ENCODE data around the gene LIN7A.
A peak's percentile ranks its signal among the peaks of the same experiment; 100 is the strongest.

Gene LIN7A, protein sequence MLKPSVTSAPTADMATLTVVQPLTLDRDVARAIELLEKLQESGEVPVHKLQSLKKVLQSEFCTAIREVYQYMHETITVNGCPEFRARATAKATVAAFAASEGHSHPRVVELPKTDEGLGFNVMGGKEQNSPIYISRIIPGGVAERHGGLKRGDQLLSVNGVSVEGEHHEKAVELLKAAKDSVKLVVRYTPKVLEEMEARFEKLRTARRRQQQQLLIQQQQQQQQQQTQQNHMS

GRCh38 chr12:80937391-80938238, at the start of gene LIN7A:
TSS of gene LIN7A (minus strand) at chr12:80937934. CDS start at chr12:80937722, 212 bp downstream.
- no peak for ATAC-seq

DNA sequence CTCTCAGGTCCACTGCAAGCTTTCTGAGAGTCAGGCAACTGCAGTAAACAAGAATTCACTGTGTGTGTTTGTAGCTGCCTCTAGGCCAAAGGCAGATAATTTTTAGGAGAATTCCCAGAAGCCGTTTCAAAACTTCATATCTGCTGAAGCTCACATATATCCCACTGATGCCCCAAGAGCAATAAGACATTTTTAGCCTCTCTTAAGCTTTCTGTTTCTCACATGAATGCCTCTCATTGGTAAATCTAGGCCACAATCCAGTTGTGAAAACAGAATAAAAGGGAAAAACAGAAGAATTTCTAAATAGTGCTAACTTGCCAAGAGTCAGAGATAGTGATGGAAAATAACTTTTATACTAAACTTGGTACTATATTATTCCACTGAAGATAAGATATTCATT, 48.5 kb upstream of the LIN7A start:
- ATAC-seq: no peak

DNA sequence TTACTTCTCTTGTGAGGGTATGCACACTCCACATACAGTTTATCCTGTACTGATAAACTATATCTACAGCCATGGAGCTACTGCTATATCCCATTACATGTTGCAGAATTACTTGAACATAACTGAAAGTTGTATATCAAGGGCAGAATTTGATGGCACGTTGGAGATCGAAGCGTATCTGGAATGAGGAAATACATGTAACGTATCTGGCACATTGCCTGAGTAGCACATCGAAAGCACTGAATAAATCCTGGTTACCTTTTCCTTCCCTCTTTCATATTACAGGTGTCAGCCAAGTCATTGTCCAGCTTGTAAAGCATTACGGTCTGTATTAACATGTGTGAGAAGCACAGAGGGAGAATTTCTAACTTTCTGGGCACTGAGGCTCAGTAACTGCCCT, 42.1 kb upstream of the LIN7A start:
- ATAC-seq: no peak

DNA sequence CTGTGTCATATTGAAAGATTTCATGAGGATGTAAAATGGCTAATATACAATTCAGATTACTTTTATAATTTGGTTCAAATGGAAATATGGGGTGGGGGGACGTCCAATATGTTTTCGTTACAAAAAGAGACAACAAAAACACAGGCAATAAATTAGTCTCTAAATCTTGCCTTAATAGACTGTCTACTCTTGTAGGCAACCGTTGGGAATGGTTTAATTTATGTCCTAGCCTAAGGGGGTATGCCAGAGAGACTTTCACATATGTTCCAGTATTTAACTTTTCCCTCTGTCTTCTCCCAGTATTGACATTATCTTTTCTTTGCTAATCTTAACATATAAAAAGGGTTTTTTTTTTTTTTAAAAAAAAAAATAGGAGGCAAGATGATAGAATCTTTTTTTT, 41.5 kb upstream of the LIN7A start:
- no peak for ATAC-seq

- no peak for ATAC-seq
These were observed 39.6 kb upstream of the LIN7A start for GRCh38 chr12:80977346-80977745.

DNA sequence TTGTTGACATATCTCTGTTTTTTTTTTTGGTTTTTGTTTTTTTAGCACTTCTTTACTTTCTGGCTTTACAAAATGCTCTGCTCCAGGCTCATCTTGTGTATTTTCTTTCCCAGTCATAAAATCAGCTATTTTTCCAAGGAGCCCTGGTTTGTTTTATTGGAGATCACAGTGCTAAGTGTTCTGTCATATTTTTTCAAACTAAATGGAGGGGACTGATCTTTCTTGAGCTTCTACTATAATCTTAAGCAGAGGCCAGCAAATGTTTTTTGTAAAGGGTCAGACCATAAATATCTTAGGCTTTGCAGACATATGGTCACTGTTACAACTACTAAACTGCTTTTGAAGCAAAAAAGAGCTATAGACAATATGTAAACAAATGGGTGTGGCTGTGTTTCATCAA, 30.6 kb upstream of the LIN7A start:
- ATAC-seq: no peak

- no peak for ATAC-seq
These were observed 29.8 kb upstream of the LIN7A start for GRCh38 chr12:80967565-80967964.

GRCh38 chr12:80966001-80966400, 28.3 kb upstream of the LIN7A start:
- ATAC-seq: no peak

DNA sequence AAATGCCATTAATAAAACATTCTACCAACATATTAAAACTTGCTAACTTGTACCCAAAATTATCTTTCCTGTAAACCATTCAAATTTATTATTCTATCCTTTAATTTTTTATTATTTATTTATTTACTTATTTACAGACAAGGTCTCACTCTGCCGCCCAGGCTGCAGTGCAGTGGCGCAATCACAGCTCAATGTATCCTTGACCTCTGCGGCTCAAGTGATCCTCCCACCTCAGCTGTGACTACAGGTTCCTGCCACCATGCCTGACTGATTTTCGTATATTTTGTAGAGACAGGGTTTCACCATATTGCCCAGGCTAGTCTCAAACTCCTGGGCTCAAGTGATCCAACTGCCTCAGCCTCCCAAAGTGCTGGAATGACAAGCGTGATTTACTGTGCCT, 20.4 kb upstream of the LIN7A start:
- ATAC-seq: no peak

GRCh38 chr12:80954857-80955520, 17.3 kb upstream of the LIN7A start:
- no peak for ATAC-seq

GRCh38 chr12:80952443-80952842, 14.7 kb upstream of the LIN7A start:
- ATAC-seq: no peak

DNA sequence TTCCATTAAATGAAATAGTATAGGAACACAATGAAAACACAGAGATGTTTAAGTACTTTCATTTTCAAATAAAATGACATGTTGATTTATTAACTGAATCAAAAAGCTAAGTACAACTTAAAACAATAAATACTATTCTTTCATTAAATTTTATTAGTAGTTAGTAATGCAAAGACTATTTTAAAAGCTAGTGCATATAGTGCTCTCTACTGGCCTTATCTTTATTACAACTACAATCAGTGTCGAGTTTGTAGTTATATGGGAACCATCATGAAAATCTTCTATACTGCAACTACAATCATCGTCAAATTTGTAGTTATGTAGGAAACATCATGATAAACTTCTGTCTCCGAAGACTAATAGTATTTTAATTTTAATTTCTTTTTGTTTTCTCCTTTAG, 8.9 kb upstream of the LIN7A start:
- no peak for ATAC-seq

DNA sequence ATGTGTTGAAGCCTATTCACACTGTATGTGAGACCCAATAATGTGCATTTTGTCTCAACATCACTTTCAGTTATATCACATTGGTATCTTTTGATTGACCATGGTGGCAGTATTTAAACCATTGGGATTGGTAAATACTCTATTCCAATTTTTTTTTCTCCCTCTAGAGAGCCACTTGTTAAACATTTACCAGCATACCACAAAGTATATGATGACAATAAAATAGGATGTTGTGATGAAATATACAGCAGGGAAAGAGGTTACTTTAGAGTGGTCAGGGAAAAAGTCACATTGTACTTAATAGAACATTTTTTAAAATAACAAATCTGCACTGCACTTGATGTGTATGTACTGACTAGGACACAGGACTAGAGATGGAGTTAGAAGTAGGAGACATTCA, 5.6 kb upstream of the LIN7A start:
- no peak for ATAC-seq

DNA sequence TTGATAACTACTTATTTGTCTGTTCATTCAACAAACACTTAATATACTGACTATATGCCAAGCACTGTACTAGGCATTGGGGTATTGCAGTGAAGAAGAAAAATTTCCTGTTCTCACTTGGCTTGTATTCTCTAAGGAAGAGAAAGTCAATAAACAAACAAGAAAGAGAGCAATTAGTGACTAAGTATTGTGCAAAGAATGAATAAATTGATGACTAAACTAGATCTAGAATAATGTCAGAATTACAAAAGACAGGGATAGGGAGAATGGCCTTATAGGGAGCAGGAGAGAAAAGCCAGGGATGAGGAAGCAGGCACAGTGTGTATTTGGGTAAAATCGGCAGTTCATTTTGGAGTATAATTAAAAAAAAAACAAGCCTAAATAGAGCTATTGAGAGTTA, 4.2 kb upstream of the LIN7A start:
- ATAC-seq: no peak

GRCh38 chr12:80939231-80939950, 1.7 kb upstream of the LIN7A start:
- ATAC-seq: no peak

DNA sequence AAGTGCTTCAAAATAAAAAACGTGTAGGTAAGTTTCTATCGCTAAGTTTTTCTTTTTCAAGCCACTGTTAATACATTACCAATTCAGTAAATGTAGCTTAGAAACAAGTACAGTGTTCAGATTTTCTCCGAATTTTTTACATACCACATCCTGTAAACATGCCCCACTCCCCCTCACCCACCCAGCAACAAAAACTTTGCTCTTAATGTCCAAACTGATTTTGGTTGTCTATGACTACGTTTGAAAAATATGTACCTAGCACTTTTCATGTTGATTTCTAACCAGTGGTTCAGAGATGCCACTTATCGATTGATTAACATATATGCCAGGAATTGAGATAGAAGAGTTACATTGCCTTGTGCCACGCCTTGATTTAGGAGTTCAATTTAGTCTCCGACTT, 663 bp upstream of the LIN7A start:
- no peak for ATAC-seq

DNA sequence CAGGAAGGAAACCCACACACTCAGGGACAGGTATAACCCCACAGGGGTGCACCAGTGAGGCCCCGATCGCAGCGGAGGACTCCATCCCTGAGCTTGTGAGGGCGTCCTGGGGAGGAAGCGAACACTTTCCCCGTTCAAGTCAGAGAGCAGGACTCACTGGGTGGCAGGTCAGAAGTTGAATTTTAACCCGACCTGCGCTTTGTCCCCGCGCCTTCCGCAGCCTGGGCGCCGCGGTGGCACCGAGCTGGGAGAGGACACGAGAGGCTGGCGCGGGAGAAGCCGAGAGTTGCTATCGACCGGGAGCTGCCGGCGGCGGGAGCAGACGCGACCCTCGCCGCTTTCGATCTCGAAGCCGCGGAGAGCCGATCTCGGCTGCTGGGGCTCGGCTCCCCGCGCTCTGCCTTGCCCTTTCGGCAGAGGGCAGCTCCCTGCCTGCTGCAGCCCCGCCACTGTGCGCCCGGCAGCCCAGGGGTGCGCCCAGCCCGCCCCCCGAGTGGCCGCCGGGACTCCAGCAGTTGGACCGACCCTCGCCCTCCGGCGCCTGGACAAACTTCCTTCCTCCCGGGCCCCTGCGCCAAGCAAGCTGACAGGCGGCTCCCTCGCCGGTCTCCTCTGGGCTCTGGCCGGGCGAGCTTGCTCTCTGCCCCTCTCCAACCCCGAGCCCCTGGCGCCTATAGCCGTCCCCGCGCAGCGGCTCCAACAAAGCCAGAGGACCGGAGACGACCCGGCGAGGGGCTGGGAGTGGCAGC, 918 bp downstream of the LIN7A start:
- peak in 1 of 2 donors; percentile 48 for ATAC-seq

DNA sequence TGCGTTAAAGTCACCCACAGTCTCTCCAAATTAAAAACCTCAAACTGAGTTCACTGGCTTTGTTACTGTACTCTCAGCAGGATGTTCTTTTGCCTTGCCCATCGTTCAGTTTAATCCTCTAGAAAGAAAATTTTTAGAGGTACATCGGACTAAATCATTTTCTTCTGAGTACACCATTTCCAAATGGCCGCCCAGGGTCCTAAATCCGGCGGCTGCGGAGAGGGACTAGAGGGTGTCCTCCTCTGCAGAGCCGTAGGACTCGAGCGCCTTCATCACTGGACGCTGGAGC, 1.4 kb downstream of the LIN7A start:
- no peak for ATAC-seq

DNA sequence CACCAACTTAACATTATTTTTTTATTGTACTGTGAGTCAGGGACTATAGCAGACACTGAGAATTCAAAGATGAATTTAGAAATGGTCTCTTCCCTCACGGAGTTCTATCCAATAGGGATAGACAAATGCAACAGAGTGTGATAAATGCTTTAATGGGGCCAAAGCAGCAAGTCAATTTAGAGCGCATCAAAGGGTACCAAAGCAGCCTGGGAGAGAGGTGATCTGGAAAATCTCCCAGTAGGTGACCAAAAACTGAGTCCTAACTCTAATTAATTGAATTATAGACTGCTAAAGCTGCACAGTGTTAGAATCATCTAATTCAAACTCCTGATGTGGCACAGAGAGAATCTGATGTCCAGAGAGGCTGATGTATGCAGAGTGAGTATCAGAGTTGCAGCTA, 2.6 kb downstream of the LIN7A start:
- no peak for ATAC-seq

DNA sequence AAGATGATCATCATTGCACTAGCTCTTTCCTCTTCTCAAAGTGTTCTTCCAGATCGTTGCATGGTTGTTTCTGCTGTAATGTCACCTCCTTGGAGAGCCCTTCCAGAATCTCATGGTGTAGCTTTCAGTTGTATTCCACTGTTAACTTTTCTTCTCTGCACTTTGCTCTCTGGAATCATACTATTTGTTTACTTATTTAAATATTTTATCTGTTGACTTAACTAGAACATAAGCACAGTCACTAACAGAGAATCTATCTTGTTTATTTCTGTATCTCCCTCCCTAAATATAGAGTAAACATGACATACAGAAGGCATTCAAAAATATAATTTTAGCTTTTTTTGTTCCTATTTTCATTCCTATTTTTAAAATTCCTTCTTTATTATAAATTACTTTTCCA, 11.8 kb downstream of the LIN7A start:
- ATAC-seq: no peak

GRCh38 chr12:80925237-80925636, 12.5 kb downstream of the LIN7A start:
- ATAC-seq: no peak

- ATAC-seq: no peak
These were observed 13.3 kb downstream of the LIN7A start for GRCh38 chr12:80924437-80924836.

GRCh38 chr12:80920006-80920405, 17.7 kb downstream of the LIN7A start:
- ATAC-seq: no peak

Measured in activated CD4-positive, CD25-positive, alpha-beta regulatory T cell treated with anti-CD3 and anti-CD28 coated beads, Interleukin-2, amount 50 U/mL, for 24 hours (primary cell).